ENCODE data around the gene TRRAP.

DNA sequence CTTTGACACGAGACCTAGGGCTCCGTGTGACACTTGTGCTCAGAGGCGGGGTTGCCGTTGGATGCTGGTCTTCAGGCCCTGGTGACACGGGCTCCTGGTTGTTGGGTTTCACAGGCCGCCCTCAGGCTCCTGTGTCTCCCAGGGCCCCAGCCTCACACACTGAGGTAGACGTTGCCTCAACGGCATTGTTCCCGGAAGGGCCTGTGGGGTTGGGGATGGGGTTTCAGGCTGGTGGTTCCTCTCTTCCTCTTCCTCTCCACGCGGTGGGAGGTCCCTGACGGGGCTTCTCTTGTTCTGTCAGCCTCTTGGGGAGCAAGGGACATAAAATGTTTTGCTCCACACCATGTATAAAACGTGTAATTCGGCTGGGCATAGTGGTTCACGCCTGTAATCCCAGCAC is 125.1 kb downstream of the TRRAP start:
- TF ChIP-seq POLR2A (IDR thresholded peaks at IDR 0.05; ENCODE audit: low read length), result no peak
- no peak for TF ChIP-seq GATA1 (IDR thresholded peaks at IDR 0.05; ENCODE audit: low read depth, low read length)

Measured in erythroblast (primary cell).